Neutrophil (primary cell): ENCODE results near the gene CHST12.

Experiments used
- H3K27ac ChIP-seq: fragments of 200-600 bp; sonication (generic); 2 replicates; pipeline ENCODE4 v1.5.1; 2016; ENCODE audit warnings: mild to moderate bottlenecking, moderate library complexity
- H3K27me3 ChIP-seq: fragments of 200-600 bp; sonication (generic); 2 replicates; pipeline ENCODE4 v1.6.0; 2016; ENCODE audit warnings: mild to moderate bottlenecking
- H3K36me3 ChIP-seq: fragments of 200-600 bp; sonication (generic); 2 replicates; pipeline ENCODE4 v1.5.1; 2017
- H3K4me1 ChIP-seq, 2 experiments: fragments of 200-600 bp in 1 of 2; sonication (generic) in 1 of 2; 1 replicate in 1 of 2; 2 replicates in 1 of 2; pipeline versions ENCODE4 v1.5.1 to v1.6.1; 2013 to 2016; ENCODE audit warnings: low read depth in 1 of 2, low read length in 1 of 2, mild to moderate bottlenecking in 1 of 2, moderate library complexity in 1 of 2; ENCODE audit not compliant: control insufficient read depth in 1 of 2, insufficient read depth in 1 of 2
- H3K4me3 ChIP-seq, 2 experiments: fragments of 200-600 bp in 1 of 2; sonication (generic) in 1 of 2; 1 replicate in 1 of 2; 2 replicates in 1 of 2; pipeline ENCODE4 v1.5.1; 2013 to 2016; ENCODE audit warnings: low read depth in 1 of 2, low read length in 1 of 2, mild to moderate bottlenecking in 1 of 2, moderate library complexity in 1 of 2
- H3K9me3 ChIP-seq: fragments of 200-600 bp; sonication (generic); 2 replicates; pipeline ENCODE4 v1.5.1; 2016
- TF ChIP-seq, protein P1 (sequence below): fragments of 200-600 bp; sonication (generic); IDR thresholded peaks from 2 replicates; pipeline ENCODE4 v1.5.1; 2016; ENCODE audit warnings: antibody characterized with exemption

CHST12 gene

GRCh38 chr7:2379161-2379560 is 24.2 kb upstream of the CHST12 start:
- Histone ChIP-seq H3K36me3 (peaks cover 66% of the 10 kb centered on the region), H3K27me3 (no peaks in the 10 kb centered on the region), H3K27ac (no peak overlapping the region), H3K4me1 (peaks cover 4 to 7% of the 10 kb centered on the region in 2 experiments), H3K9me3 (no peaks in the 10 kb centered on the region), H3K4me3 (no peak overlapping the region)
- TF ChIP-seq, protein P1, sequence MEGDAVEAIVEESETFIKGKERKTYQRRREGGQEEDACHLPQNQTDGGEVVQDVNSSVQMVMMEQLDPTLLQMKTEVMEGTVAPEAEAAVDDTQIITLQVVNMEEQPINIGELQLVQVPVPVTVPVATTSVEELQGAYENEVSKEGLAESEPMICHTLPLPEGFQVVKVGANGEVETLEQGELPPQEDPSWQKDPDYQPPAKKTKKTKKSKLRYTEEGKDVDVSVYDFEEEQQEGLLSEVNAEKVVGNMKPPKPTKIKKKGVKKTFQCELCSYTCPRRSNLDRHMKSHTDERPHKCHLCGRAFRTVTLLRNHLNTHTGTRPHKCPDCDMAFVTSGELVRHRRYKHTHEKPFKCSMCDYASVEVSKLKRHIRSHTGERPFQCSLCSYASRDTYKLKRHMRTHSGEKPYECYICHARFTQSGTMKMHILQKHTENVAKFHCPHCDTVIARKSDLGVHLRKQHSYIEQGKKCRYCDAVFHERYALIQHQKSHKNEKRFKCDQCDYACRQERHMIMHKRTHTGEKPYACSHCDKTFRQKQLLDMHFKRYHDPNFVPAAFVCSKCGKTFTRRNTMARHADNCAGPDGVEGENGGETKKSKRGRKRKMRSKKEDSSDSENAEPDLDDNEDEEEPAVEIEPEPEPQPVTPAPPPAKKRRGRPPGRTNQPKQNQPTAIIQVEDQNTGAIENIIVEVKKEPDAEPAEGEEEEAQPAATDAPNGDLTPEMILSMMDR, result no peak

DNA sequence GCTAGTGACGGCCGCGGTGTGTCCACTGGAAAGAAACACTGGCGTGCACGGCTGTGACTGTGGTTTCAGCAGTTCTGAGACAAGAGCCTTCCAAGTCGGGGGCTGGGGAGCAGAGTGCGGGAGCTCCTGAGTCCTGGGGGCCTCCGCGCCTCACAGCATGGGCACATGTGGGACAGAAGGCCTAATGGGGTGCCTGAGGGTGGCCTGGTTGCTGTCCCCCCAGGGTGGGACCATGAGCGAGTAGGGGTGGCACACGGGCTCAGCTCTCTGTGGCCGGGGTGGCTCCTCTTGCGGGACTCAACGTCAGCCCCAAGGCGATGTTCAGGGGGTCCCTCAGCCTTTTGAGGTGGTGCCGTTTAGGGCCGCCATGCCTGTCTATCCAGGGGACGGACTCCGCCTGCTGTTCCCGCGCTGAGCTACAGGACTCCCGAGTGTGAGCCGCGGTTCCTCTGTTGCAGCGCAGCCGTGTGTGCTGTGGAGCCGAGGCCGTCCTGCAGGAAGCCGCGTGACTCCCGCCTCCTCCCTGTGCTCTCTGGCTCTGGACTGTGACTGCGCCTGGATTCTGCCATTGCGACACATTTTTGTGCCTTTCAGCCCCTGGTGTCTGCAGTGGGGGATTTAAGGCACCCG is 23.5 kb upstream of the CHST12 start:
- TF ChIP-seq, protein P1, result no peak
- no peaks in the 10 kb centered on the region for H3K9me3 ChIP-seq
- H3K27ac ChIP-seq, result no peak overlapping the region
- peaks cover 58% of the 10 kb centered on the region for H3K36me3 ChIP-seq
- H3K4me1 ChIP-seq, result peaks cover 4 to 7% of the 10 kb centered on the region in 2 experiments
- H3K27me3 ChIP-seq, result no peaks in the 10 kb centered on the region
- no peak overlapping the region for H3K4me3 ChIP-seq

DNA sequence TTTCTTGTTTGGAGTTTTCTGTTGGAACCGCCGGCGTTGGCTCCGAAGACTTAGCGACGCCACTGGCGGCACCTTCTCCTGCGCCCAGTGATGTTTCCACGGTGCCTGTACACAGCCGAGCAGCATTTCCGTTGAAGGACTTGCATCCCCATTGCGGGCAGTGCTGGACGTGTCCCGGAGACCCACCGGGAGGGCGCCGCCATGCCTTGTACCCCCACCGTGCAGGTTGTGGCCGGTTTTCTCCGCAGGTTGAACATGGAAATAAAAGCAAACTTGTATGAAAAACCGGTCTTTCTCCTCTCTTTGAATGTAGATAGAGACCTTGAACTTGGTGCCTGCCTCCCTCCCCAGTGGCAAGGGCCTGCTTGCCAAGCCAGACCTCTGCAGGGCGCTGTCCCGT is 22.9 kb upstream of the CHST12 start:
- H3K36me3 ChIP-seq, result peaks cover 53% of the 10 kb centered on the region
- TF ChIP-seq, protein P1, result no peak
- H3K27ac ChIP-seq, result no peak overlapping the region
- peaks cover 4 to 7% of the 10 kb centered on the region in 2 experiments for H3K4me1 ChIP-seq
- no peaks in the 10 kb centered on the region for H3K9me3 ChIP-seq
- no peak overlapping the region for H3K4me3 ChIP-seq
- no peaks in the 10 kb centered on the region for H3K27me3 ChIP-seq

DNA sequence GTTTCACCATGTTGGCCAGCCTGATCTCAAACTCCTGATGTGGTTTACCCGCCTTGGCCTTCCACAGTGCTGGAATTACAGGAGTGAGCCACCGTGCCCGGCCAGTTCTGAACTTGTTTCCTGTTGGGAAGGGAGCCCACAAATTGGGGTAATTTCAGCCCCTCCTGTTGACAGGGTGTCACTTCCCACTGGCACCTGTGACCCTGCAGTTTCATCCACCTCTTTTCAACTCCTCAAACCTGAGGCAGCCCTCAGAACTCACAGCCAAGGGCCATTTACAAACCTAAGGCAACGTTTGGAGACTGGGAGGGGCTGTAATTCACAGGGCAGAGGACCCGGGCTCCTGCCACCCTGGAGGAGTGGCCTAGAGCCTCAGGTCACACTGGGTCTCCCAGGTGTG is 22.2 kb upstream of the CHST12 start:
- TF ChIP-seq, protein P1, result no peak
- peaks cover 46% of the 10 kb centered on the region for H3K36me3 ChIP-seq
- H3K4me3 ChIP-seq, result no peak overlapping the region
- no peaks in the 10 kb centered on the region for H3K9me3 ChIP-seq
- H3K4me1 ChIP-seq, result peaks cover 4 to 7% of the 10 kb centered on the region in 2 experiments
- no peak overlapping the region for H3K27ac ChIP-seq
- H3K27me3 ChIP-seq, result no peaks in the 10 kb centered on the region

DNA sequence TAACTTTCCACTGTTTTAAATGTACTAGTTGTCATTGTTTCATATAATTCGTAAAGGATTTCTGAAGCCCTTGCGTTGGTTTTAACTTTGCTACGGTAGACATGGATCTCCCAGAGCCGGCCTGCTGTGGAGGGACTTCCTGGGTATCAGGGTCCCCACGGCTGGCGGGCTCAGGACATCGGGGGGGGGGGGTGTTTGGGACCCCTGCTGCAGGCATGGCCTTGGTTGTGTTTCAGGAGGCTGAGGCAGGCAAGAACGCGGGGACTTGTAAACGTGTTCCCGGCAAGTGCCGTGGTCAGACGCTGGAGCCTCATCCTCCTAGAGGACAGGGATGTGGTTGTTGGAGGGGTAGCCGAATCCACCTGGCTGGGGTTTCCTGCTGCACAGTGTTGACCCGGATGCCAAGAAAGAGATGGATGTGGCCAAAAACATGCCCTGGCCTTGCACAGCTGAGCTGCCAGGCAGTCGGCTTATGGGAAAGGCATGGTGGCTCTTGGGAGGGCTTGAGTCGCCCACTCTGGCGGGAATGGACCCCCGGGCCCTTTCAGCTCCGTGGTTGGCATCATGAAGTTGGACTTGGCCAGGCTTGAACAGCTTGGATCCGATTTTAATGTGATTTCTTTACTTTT is 21.4 kb upstream of the CHST12 start:
- Histone ChIP-seq H3K9me3 (no peaks in the 10 kb centered on the region), H3K27me3 (no peaks in the 10 kb centered on the region), H3K27ac (no peak overlapping the region), H3K4me3 (no peak overlapping the region), H3K36me3 (peaks cover 38% of the 10 kb centered on the region), H3K4me1 (peaks cover 4 to 7% of the 10 kb centered on the region in 2 experiments)
- TF ChIP-seq, protein P1, result no peak
